Measurements from ENCODE around the gene TMEM62. TPM values are rescaled to one million over a fixed set of nuclear protein-coding genes. Genes with fewer than 3 reads are reported as not detected.

Gene TMEM62
- polyA plus RNA-seq, 1 donor from 2014 or later = 8.7 TPM

- no peak overlapping the region for H3K4me3 ChIP-seq (ENCODE audit: low read length)
- no peaks in the 10 kb centered on the region for H3K79me2 ChIP-seq (replicated peaks; ENCODE audit: insufficient read depth, low read length)
- TF ChIP-seq TAF1 (IDR thresholded peaks at IDR 0.05; ENCODE audit: low read depth) = no peak
- no peak for TF ChIP-seq EZH2 (IDR thresholded peaks at IDR 0.05; ENCODE audit: borderline replicate concordance, insufficient read depth, low read length, poor library complexity, severe bottlenecking)
- TF ChIP-seq MXI1 (conservative IDR thresholded peaks at IDR 0.05; ENCODE audit: poor library complexity, severe bottlenecking) = no peak
- no peak for TF ChIP-seq REST (IDR thresholded peaks at IDR 0.05; ENCODE audit: borderline replicate concordance)
- TF ChIP-seq RAD21 (conservative IDR thresholded peaks at IDR 0.05) = no peak
- TF ChIP-seq POLR2AphosphoS5 (IDR thresholded peaks at IDR 0.05) = no peak
- no peak for TF ChIP-seq SMC3 (conservative IDR thresholded peaks at IDR 0.05; ENCODE audit: poor library complexity)
- no peak for TF ChIP-seq CTCF (IDR thresholded peaks at IDR 0.05; ENCODE audit: poor library complexity, severe bottlenecking)
- H3K9me2 ChIP-seq (ENCODE audit: insufficient read depth, low read length) = no peaks in the 10 kb centered on the region
- no peaks in the 10 kb centered on the region for H3F3A ChIP-seq (ENCODE audit: insufficient read depth, low read length, poor library complexity, severe bottlenecking)
- no peaks in the 10 kb centered on the region for H3K27me3 ChIP-seq (ENCODE audit: insufficient read depth, low read depth, low read length)
- no peak overlapping the region for H2AFZ ChIP-seq (ENCODE audit: low read depth, low read length)
- H4K20me1 ChIP-seq (ENCODE audit: insufficient read depth) = no peaks in the 10 kb centered on the region
- no peak overlapping the region for H3K4me2 ChIP-seq (ENCODE audit: low read length)
- H3K9me3 ChIP-seq (ENCODE audit: low read length) = no peaks in the 10 kb centered on the region
- no peak overlapping the region for H3K9ac ChIP-seq (ENCODE audit: low read length)
- no peak overlapping the region for H3K27ac ChIP-seq (ENCODE audit: low read length)
- no peaks in the 10 kb centered on the region for H3K36me3 ChIP-seq (ENCODE audit: insufficient read depth, low read length)
Measured at GRCh38 chr15:43226436-43227305, 93.3 kb downstream of the TMEM62 start.

GRCh38 chr15:43229977-43230376 lies 96.6 kb downstream of the TMEM62 start:
- no peaks in the 10 kb centered on the region for H3K27me3 ChIP-seq (ENCODE audit: insufficient read depth, low read depth, low read length)
- no peaks in the 10 kb centered on the region for H3K36me3 ChIP-seq (ENCODE audit: insufficient read depth, low read length)
- H3K4me2 ChIP-seq (ENCODE audit: low read length) = no peak overlapping the region
- H2AFZ ChIP-seq (ENCODE audit: low read depth, low read length) = no peak overlapping the region
- H3F3A ChIP-seq (ENCODE audit: insufficient read depth, low read length, poor library complexity, severe bottlenecking) = no peaks in the 10 kb centered on the region
- H3K4me3 ChIP-seq (ENCODE audit: low read length) = no peak overlapping the region
- H3K79me2 ChIP-seq (replicated peaks; ENCODE audit: insufficient read depth, low read length) = no peaks in the 10 kb centered on the region
- no peaks in the 10 kb centered on the region for H4K20me1 ChIP-seq (ENCODE audit: insufficient read depth)
- no peak for TF ChIP-seq RAD21 (conservative IDR thresholded peaks at IDR 0.05)
- TF ChIP-seq EP300 (conservative IDR thresholded peaks at IDR 0.05; ENCODE audit: poor library complexity, severe bottlenecking) = no peak
- TF ChIP-seq EZH2 (IDR thresholded peaks at IDR 0.05; ENCODE audit: borderline replicate concordance, insufficient read depth, low read length, poor library complexity, severe bottlenecking) = no peak
- TF ChIP-seq MXI1 (conservative IDR thresholded peaks at IDR 0.05; ENCODE audit: poor library complexity, severe bottlenecking) = no peak
- TF ChIP-seq REST (IDR thresholded peaks at IDR 0.05; ENCODE audit: borderline replicate concordance) = no peak
- TF ChIP-seq POLR2AphosphoS5 (IDR thresholded peaks at IDR 0.05) = no peak
- TF ChIP-seq TAF1 (IDR thresholded peaks at IDR 0.05; ENCODE audit: low read depth) = no peak
- TF ChIP-seq SMC3 (conservative IDR thresholded peaks at IDR 0.05; ENCODE audit: poor library complexity) = no peak
- no peak for TF ChIP-seq CTCF (IDR thresholded peaks at IDR 0.05; ENCODE audit: poor library complexity, severe bottlenecking)
- no peak overlapping the region for H3K27ac ChIP-seq (ENCODE audit: low read length)
- H3K9me2 ChIP-seq (ENCODE audit: insufficient read depth, low read length) = no peaks in the 10 kb centered on the region
- H3K9ac ChIP-seq (ENCODE audit: low read length) = no peak overlapping the region
- no peaks in the 10 kb centered on the region for H3K9me3 ChIP-seq (ENCODE audit: low read length)
